Airway epithelial cell (primary cell): Measurements from ENCODE around the gene TMOD3. TPM values are rescaled to one million over a fixed set of nuclear protein-coding genes. Genes with fewer than 3 reads are reported as not detected.

Experiments
- total RNA-seq: library from RNA; depleted of rRNA; stranded (reverse); fragments of >200 nt; gene quantifications from 2 replicates; pipeline ENCODE4 v1.2.3, GENCODE V29; 2015

The TMOD3 gene
- 36.8 and 53.0 TPM in 2 replicates for total RNA-seq

GRCh38 chr15:51829376-51830275, at the start of gene TMOD3:
Gene TMOD3, plus strand, starts transcription at chr15:51829653. Its CDS starts 33,232 bp downstream, at chr15:51862885.

Other genes starting within 250 kb of the TMOD3 start
- 6.4 and 7.5 TPM in 2 replicates for gene DMXL2, start 206.9 kb upstream of the TMOD3 start, total RNA-seq
- gene SCG3, start 148.2 kb upstream of the TMOD3 start, total RNA-seq = not detected in 2 replicates
- gene LYSMD2, start 92.0 kb upstream of the TMOD3 start, total RNA-seq = 5.1 and 7.0 TPM in 2 replicates
- gene TMOD2, start 78.1 kb upstream of the TMOD3 start, total RNA-seq = 2.7 and 4.4 TPM in 2 replicates
- gene LEO1, start 142.1 kb downstream of the TMOD3 start, total RNA-seq = 33.4 and 35.1 TPM in 2 replicates
- gene MAPK6, start 189.6 kb downstream of the TMOD3 start, total RNA-seq = 81.3 and 132 TPM in 2 replicates